Liver (tissue), 9 donors: Measurements from ENCODE around the gene ADAD1. TPM values are rescaled to one million over a fixed set of nuclear protein-coding genes. Genes with fewer than 3 reads are reported as not detected.

Experiments
- DNase-seq: peaks from one replicate; pipeline ENCODE4 v3.0.0-alpha.2; 2017; ENCODE audit warnings: low spot score
- H3K27ac ChIP-seq, 2 donors: one replicate each; pipeline ENCODE4 v1.7.0; 2013; ENCODE audit warnings: inconsistent platforms in 2 of 2, low read length in 2 of 2, control low read depth in 1 of 2, low read depth in 1 of 2, mild to moderate bottlenecking in 1 of 2
- H3K27me3 ChIP-seq, 4 donors: one replicate each; pipeline versions ENCODE4 v1.6.1 to v1.7.0; 2013; ENCODE audit warnings: low read length in 3 of 4, inconsistent platforms in 1 of 4, mild to moderate bottlenecking in 1 of 4, moderate library complexity in 1 of 4; ENCODE audit not compliant: control insufficient read depth in 4 of 4, insufficient read depth in 4 of 4
- H3K36me3 ChIP-seq, 4 donors: one replicate each; pipeline versions ENCODE4 v1.6.1 to v1.7.0; 2013; ENCODE audit warnings: low read length in 3 of 4, mild to moderate bottlenecking in 3 of 4, low read depth in 1 of 4, moderate library complexity in 1 of 4; ENCODE audit not compliant: control insufficient read depth in 4 of 4, insufficient read depth in 3 of 4
- H3K4me1 ChIP-seq, 4 donors: one replicate each; pipeline versions ENCODE4 v1.6.1 to v1.7.0; 2013; ENCODE audit warnings: low read length in 3 of 4, mild to moderate bottlenecking in 3 of 4, moderate library complexity in 1 of 4; ENCODE audit not compliant: control insufficient read depth in 4 of 4, insufficient read depth in 4 of 4
- H3K4me3 ChIP-seq, 3 donors: one replicate each; pipeline versions ENCODE4 v1.6.1 to v1.7.0; 2013; ENCODE audit warnings: low read length in 3 of 3, control low read depth in 1 of 3, low read depth in 1 of 3, mild to moderate bottlenecking in 1 of 3
- H3K9ac ChIP-seq, 2 donors: one replicate each; pipeline ENCODE4 v1.7.0; 2013; ENCODE audit warnings: low read length in 2 of 2, mild to moderate bottlenecking in 2 of 2, moderate library complexity in 2 of 2, control low read depth in 1 of 2, low read depth in 1 of 2
- H3K9me3 ChIP-seq, 4 donors: one replicate each; pipeline versions ENCODE4 v1.6.1 to v1.7.0; 2013; ENCODE audit warnings: low read length in 3 of 4; ENCODE audit not compliant: control insufficient read depth in 4 of 4
- ATF3 ChIP-seq: IDR thresholded peaks from 2 replicates; pipeline ENCODE4 v1.6.1; 2016; ENCODE audit warnings: antibody characterized with exemption
- EGR1 ChIP-seq, 2 donors: IDR thresholded peaks; 2 replicates each; pipeline ENCODE4 v1.6.1; 2016 to 2018; ENCODE audit warnings: antibody characterized with exemption in 2 of 2, low read depth in 2 of 2
- FOXA1 ChIP-seq: IDR thresholded peaks from 2 replicates; pipeline ENCODE4 v1.6.1; 2016; ENCODE audit warnings: antibody characterized with exemption
- FOXA2 ChIP-seq: IDR thresholded peaks from 2 replicates; pipeline ENCODE4 v1.6.1; 2016; ENCODE audit warnings: antibody characterized with exemption
- HNF4A ChIP-seq, 2 donors: conservative IDR thresholded peaks; 2 replicates each; pipeline ENCODE4 v1.6.1; 2016; ENCODE audit warnings: antibody characterized with exemption in 2 of 2, mild to moderate bottlenecking in 2 of 2
- NR2F2 ChIP-seq: IDR thresholded peaks from 2 replicates; pipeline ENCODE4 v1.6.1; 2016; ENCODE audit warnings: antibody characterized with exemption
- RAD21 ChIP-seq, 2 donors: IDR thresholded peaks; 2 replicates each; pipeline ENCODE4 v1.6.1; 2016; ENCODE audit warnings: antibody characterized with exemption in 2 of 2, mild to moderate bottlenecking in 2 of 2
- REST ChIP-seq: IDR thresholded peaks from 2 replicates; pipeline ENCODE4 v1.6.1; 2016; ENCODE audit warnings: antibody characterized with exemption, mild to moderate bottlenecking
- RXRA ChIP-seq, 2 donors: IDR thresholded peaks; 2 replicates each; pipeline ENCODE4 v1.6.1; 2017 to 2018; ENCODE audit warnings: antibody characterized with exemption in 2 of 2, mild to moderate bottlenecking in 1 of 2
- SP1 ChIP-seq: IDR thresholded peaks from 2 replicates; pipeline ENCODE4 v1.6.1; 2018; ENCODE audit warnings: antibody characterized with exemption, mild to moderate bottlenecking
- TAF1 ChIP-seq: conservative IDR thresholded peaks from 2 replicates; pipeline ENCODE4 v1.6.1; 2016; ENCODE audit warnings: antibody characterized with exemption, mild to moderate bottlenecking
- YY1 ChIP-seq: IDR thresholded peaks from 2 replicates; pipeline ENCODE4 v1.6.1; 2016; ENCODE audit warnings: antibody characterized with exemption, mild to moderate bottlenecking
- WGBS: extraction: QIAGEN DNeasy Blood & Tissue Kit; methylation state at CpG from one replicate; pipeline ENCODE4 v1.1.7; 2013; 5-methylcytosine and 5-hydroxymethylcytosine counted together
- polyA plus RNA-seq, 2 donors: library from polyadenylated mRNA; stranded (reverse) in 1 of 2; unstranded in 1 of 2; fragments of 200-250 nt in 1 of 2; fragments of >200 nt in 1 of 2; fragmentation: Nextera tagmentation in 1 of 2; extraction: Ambion mirVana in 1 of 2; gene quantifications; one replicate each; pipeline versions ENCODE4 v1.2.1 to v1.2.3, GENCODE V29; 2013 to 2015
- total RNA-seq, 2 donors: library from RNA; depleted of rRNA; stranded (reverse); fragments of >200 nt; gene quantifications; one replicate each; pipeline ENCODE4 v1.2.3, GENCODE V29; 2014
- TF ChIP-seq, protein P1 (sequence below): fragments of 150-350 bp; IDR thresholded peaks from 2 replicates; pipeline ENCODE4 v1.5.1; 2017; ENCODE audit warnings: improper control_type of control experiment, low read depth, low read length; ENCODE audit not compliant: missing input control
- TF ChIP-seq, protein P2 (sequence below): IDR thresholded peaks from 2 replicates; pipeline ENCODE4 v1.6.1; 2016; ENCODE audit warnings: antibody characterized with exemption
- donor health status: healthy.
- donor health status: healthy.
- donor health status: healthy.
- donor health status: healthy.
- donor health status: healthy.

The ADAD1 gene
- total and polyA plus RNA-seq, 4 donors: not detected

DNA sequence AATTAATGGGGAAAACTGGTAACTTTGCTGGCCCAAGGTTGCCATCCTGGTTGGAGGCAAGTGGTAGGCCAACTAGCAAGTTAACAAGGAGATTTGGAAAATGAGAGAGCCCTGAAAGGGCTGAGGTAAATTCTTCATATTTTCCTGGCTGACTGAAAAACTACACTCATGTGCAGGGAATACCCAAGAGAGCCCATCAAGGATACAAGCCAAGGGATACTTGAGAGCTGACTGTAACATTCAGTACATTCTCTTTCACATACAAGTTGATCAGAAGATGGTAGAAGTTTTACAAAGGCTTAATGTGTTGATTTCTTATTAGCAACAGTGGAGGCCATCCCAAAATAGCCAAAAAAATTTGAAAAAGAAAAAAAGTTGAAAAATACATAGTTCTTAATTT lies 44.4 kb downstream of the ADAD1 start:
- TF ChIP-seq, protein P1, sequence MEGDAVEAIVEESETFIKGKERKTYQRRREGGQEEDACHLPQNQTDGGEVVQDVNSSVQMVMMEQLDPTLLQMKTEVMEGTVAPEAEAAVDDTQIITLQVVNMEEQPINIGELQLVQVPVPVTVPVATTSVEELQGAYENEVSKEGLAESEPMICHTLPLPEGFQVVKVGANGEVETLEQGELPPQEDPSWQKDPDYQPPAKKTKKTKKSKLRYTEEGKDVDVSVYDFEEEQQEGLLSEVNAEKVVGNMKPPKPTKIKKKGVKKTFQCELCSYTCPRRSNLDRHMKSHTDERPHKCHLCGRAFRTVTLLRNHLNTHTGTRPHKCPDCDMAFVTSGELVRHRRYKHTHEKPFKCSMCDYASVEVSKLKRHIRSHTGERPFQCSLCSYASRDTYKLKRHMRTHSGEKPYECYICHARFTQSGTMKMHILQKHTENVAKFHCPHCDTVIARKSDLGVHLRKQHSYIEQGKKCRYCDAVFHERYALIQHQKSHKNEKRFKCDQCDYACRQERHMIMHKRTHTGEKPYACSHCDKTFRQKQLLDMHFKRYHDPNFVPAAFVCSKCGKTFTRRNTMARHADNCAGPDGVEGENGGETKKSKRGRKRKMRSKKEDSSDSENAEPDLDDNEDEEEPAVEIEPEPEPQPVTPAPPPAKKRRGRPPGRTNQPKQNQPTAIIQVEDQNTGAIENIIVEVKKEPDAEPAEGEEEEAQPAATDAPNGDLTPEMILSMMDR: no peak
- no peak for TF ChIP-seq REST
- no peak for TF ChIP-seq NR2F2
- TF ChIP-seq HNF4A (conservative IDR thresholded peaks at IDR 0.05): no peak
- TF ChIP-seq, protein P2, sequence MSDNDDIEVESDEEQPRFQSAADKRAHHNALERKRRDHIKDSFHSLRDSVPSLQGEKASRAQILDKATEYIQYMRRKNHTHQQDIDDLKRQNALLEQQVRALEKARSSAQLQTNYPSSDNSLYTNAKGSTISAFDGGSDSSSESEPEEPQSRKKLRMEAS: no peak
- no peak for TF ChIP-seq ATF3
- no peak for DNase-seq

DNA sequence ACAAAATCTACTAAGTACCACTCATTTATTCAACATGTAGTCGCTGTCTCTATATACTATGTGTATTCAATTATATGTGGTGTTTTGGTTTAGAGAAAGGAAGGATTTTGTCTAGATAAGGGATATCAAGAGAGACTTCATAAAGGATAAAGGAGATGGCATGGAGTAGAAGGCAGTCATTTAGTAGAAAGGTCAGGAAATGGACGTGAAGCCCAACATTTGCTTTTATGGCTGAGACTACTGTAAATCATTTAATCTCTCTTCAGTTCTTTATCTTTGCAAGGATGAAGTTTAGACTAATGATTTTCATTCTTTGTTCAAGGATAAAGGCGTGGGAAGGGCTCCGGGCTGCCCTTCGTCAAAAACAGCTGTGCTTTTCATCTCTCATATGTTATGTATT lies 52.5 kb downstream of the ADAD1 start:
- WGBS: 67% methylated on average over 5 of the region's 5 CpGs
- Histone ChIP-seq H3K4me3 (no peak overlapping the region), H3K9ac (no peak overlapping the region), H3K27me3 (peaks cover 0 to 2% (median 0%) of the 10 kb centered on the region in 4 donors), H3K4me1 (no peaks in the 10 kb centered on the region), H3K9me3 (no peaks in the 10 kb centered on the region), H3K36me3 (no peaks in the 10 kb centered on the region), H3K27ac (no peak overlapping the region)
- no peak for TF ChIP-seq YY1
- TF ChIP-seq FOXA2: no peak
- TF ChIP-seq ATF3: no peak
- no peak for TF ChIP-seq EGR1 (IDR thresholded peaks at IDR 0.05; ENCODE audit: low read depth in 2 of 2)
- TF ChIP-seq, protein P1: no peak
- no peak for TF ChIP-seq RXRA (IDR thresholded peaks at IDR 0.05)
- TF ChIP-seq NR2F2: no peak
- no peak for TF ChIP-seq SP1
- TF ChIP-seq FOXA1: no peak
- no peak for TF ChIP-seq TAF1
- TF ChIP-seq RAD21 (IDR thresholded peaks at IDR 0.05): no peak
- no peak for TF ChIP-seq REST
- no peak for DNase-seq

More for the DNA sequence above, 44.4 kb downstream of the ADAD1 start:
- Histone ChIP-seq H3K27me3 (no peaks in the 10 kb centered on the region), H3K36me3 (no peaks in the 10 kb centered on the region), H3K4me3 (no peak overlapping the region), H3K4me1 (no peaks in the 10 kb centered on the region), H3K9ac (no peak overlapping the region), H3K27ac (no peak overlapping the region), H3K9me3 (peaks cover 0 to 8% (median 0%) of the 10 kb centered on the region in 4 donors)
